Stimulated activated CD8-positive, alpha-beta memory T cell treated with anti-CD3 and anti-CD28 coated beads, Interleukin-4, amount 100 ng/mL, for 48 hours (primary cell): Measurements from ENCODE around the gene ESYT1.

Experiments
- DNase-seq: peaks from one replicate; pipeline ENCODE4 v3.0.0-alpha.2; 2020

ESYT1 gene

GRCh38 chr12:56127888-56128669 lies at the start of gene ESYT1:
ESYT1 (plus strand) TSS chr12:56128267; CDS start chr12:56128320, 53 bp downstream.
- DNase-seq, result peak; percentile 96

GRCh38 chr12:56078427-56078826 lies 49.6 kb upstream of the ESYT1 start:
- no peak for DNase-seq

DNA sequence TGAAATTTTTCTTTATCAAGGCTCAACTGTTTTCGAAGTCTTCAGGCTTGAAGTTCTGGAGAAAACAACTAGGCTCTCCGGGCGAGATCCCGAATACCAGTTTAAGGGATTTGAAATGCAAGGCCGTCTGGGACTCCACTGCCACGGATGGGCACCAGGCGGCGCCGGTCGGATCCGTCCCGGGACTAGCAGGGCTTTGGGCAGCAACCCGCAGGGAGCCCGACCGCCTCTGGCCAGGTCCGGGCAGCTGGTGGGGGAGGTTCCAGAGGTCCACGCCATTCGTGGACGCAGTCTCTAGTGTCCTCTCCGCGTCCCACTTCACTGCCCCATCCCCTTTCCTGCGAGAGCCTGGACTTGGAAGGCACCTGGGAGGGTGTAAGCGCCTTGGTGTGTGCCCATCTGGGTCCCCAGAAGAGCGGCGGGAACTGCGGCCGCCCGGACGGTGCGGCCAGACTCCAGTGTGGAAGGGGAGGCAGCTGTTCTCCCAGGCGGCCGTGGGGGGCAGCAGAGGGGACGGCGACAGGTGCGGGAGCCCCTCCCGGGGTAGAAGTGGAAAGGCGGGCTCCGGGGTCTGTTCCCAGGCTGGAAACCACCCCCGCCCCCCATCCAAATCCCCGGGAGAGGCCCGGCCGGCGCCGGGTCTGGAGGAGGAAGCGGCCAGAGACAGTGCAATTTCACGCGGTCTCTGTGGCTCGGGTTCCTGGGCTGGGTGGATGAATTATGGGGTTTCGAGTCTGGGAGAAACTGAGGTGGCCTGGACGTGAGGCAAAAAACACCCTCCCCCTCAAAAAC lies 48.9 kb upstream of the ESYT1 start:
- DNase-seq, result peak; percentile 71

DNA sequence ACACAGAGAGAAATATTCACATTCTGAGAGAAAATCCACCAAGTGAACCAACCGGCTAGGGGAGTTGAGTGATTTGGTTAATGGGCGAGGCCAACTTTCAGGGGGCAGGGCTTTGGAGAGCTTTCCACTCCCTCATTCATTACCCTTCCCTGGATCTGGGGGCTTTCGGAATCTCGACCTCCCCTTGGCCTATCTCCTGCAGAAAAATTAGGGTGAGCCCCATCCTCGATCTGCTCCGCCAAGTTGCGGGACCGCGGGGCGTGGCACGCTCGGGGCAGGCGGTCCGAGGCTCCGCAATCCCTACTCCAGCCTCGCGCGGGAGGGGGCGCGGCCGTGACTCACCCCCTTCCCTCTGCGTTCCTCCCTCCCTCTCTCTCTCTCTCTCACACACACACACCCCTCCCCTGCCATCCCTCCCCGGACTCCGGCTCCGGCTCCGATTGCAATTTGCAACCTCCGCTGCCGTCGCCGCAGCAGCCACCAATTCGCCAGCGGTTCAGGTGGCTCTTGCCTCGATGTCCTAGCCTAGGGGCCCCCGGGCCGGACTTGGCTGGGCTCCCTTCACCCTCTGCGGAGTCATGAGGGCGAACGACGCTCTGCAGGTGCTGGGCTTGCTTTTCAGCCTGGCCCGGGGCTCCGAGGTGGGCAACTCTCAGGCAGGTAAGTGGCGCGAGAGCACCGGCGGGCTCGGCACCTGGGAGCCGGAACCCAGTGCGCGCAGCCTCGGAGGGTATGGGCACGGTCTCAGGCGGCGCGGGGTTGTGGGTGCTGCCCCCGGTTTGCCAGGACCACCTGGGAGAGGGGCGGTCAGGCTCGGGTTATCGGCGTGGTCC lies 48.1 kb upstream of the ESYT1 start, which contains the start of gene ERBB3:
Gene ERBB3 (plus strand): TSS at position 443 of the 833 bp plus-strand sequence. CDS start 136 bp downstream, at position 579.
- DNase-seq, result peak; percentile 77

GRCh38 chr12:56080556-56081138 lies 47.4 kb upstream of the ESYT1 start:
- no peak for DNase-seq

DNA sequence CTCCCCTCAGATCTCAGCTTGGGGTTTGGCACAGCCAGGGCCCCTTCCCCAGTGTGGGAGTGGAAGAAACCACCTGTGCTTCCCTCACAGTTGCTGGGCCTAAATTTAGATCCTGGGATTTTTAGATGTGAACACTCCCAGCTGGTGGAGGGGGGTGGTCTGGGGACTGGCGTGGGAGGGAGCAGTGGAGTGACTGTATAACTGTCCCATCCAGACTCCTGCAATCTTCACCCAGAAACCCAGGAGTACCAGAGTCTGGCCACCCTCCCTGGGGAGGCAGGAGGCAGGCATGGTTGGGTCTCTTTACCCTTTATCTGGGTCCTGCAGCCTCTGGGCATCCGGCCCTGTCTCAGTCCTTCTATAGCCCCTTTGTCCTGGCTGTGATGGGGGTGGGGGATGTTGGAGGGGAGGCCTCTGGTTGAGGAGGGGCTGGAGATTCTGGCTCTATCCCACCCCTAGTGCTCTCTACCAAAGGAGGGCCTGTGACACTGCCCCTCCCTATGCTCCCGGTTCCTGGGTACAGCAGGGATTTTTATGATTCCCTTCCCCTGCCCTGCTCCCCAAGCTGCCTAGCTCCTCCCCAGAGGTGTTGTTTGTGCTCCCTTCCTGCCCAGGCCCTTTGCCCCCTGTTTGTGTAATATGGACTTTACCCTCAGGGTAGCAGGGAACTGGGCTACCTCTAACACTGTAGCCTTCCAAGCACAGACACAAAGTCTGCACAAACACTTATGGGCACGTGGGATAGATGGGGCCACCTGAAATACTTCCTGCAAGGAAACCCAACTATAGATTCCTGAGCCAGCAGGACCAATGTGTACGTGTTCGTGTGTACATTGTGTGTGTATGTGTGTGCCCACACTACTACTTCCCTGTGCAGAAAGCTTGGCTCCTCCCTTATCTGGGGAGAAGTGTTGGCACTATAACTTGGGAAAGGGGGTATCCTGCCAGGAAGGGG lies 46.4 kb upstream of the ESYT1 start:
- no peak for DNase-seq

GRCh38 chr12:56082382-56082781 lies 45.7 kb upstream of the ESYT1 start:
- no peak for DNase-seq

DNA sequence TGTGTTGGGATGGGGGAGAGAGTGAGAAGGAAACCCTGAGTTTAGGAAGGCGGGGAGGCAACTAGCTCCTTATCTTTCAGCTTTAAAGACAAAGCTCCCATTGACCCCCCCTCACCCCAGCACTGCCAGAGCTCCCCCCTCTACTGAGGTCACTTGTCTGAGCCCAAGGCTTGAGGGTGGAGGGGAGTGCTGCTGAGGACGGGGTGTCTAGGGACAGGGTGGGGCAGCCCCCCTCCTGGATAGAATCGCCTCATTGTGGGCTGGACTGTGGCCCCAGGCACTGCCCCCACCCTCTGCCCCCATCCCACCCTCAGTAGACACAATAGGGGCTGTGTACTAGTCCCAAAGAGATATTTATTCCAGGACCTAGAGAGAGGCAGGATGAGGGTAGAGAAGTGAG lies 45.1 kb upstream of the ESYT1 start:
- no peak for DNase-seq

DNA sequence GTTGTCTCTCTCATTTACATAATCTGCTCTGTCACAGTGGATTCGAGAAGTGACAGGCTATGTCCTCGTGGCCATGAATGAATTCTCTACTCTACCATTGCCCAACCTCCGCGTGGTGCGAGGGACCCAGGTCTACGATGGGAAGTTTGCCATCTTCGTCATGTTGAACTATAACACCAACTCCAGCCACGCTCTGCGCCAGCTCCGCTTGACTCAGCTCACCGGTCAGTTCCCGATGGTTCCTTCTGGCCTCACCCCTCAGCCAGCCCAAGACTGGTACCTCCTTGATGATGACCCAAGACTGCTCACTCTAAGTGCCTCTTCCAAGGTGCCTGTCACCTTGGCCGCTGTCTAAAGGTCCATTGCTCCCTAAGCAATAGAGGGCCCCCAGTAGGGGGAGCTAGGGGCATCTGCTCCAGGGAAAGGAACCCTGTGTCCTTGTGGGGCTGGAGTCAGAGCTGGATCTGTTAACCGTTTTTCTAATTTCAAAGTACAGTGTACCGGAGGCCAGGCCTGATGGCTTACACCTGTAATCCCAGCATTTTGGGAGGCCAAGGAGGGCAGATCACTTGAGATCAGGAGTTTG lies 43.0 kb upstream of the ESYT1 start:
- DNase-seq, result peak; percentile 67

DNA sequence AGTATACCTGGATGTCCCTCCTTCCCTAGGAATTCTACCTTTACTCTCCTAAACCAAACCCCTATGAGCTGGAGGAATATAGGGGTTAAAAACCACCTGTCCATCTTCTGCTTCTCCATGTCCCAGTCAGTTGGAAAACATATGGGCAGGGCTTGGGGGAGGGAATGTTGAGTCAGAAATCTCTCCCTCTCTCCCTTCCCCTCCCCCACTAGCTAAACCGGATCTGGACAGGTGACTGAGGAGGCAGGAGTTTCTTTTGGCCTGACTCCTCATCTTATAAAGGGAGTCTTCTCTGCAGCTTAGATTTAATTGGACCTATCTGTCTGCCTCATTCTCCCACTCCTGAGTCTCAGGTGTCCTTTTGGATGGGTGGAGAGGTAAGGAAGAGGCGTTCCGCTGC lies 42.0 kb upstream of the ESYT1 start:
- no peak for DNase-seq

- DNase-seq, result no peak
Observed at GRCh38 chr12:56086608-56087007, 41.5 kb upstream of the ESYT1 start.

DNA sequence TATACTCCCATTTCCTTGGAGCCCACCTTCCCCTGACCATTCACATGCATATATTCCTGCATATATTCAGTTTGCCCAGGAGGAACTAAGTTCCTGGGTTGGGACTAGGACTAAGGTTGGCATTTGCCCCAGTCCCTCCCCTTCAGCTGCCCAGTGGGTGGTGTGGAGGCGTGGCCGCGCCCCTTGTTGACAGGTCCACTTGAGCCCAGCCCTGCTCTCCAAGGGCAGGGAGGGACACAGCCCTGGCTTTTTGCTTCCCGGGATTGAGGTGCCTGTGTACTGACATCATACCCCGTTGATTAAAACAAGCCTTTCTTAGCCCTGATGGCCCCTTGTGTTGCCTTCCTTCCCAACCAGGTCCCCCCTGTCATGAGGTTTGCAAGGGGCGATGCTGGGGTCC lies 40.8 kb upstream of the ESYT1 start:
- no peak for DNase-seq

- DNase-seq, result no peak
Observed at GRCh38 chr12:56097738-56098137, 30.3 kb upstream of the ESYT1 start.

DNA sequence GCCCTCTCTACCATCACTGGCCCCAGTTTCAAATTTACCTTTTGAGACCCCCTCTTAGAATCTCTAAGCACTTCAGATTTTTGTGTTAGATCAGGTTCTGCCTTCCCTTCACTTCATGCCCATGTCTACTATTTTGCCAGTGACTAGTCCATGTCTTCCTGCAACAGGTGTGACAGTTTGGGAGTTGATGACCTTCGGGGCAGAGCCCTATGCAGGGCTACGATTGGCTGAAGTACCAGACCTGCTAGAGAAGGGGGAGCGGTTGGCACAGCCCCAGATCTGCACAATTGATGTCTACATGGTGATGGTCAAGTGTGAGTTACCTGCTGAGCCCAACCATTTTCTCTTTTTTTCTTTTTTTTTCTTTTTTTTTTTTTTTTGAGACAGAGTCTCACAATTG lies 29.5 kb upstream of the ESYT1 start:
- DNase-seq, result no peak

- DNase-seq, result no peak
Observed at GRCh38 chr12:56099787-56100186, 28.3 kb upstream of the ESYT1 start.

GRCh38 chr12:56101045-56101444 lies 27.0 kb upstream of the ESYT1 start:
- DNase-seq, result no peak

- DNase-seq, result no peak
Observed at GRCh38 chr12:56102683-56103065, 25.4 kb upstream of the ESYT1 start.

DNA sequence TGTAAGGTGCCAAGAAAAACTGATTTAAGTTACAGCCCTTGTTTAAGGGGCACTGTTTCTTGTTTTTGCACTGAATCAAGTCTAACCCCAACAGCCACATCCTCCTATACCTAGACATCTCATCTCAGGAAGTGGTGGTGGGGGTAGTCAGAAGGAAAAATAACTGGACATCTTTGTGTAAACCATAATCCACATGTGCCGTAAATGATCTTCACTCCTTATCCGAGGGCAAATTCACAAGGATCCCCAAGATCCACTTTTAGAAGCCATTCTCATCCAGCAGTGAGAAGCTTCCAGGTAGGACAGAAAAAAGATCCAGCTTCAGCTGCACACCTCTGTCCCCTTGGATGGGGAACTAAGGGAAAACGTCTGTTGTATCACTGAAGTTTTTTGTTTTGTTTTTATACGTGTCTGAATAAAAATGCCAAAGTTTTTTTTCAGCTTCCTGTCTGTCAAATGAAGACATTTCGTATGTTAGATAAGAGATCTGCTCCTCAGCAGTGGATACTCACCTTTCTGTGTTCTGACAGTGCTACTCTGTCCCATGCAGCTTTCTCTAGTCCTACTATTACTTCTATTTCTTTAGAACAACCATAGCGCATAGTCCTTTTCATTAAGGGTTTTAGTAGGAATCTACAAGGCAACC lies 24.9 kb upstream of the ESYT1 start:
- DNase-seq, result no peak

DNA sequence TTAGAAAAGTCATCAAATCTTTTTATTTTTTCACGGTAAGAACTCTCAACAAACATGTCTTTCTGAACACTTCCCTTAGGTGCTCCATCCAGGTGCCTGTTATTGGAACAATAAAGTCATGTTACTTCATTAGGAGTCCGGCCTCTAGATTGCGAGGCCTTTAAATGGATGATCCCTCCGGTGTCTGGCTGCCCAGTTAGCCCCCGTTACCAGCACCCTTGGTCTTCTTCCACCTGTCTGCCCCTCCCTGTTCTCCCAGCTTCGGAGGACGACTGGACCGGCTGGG lies 24.3 kb upstream of the ESYT1 start:
- DNase-seq, result no peak

DNA sequence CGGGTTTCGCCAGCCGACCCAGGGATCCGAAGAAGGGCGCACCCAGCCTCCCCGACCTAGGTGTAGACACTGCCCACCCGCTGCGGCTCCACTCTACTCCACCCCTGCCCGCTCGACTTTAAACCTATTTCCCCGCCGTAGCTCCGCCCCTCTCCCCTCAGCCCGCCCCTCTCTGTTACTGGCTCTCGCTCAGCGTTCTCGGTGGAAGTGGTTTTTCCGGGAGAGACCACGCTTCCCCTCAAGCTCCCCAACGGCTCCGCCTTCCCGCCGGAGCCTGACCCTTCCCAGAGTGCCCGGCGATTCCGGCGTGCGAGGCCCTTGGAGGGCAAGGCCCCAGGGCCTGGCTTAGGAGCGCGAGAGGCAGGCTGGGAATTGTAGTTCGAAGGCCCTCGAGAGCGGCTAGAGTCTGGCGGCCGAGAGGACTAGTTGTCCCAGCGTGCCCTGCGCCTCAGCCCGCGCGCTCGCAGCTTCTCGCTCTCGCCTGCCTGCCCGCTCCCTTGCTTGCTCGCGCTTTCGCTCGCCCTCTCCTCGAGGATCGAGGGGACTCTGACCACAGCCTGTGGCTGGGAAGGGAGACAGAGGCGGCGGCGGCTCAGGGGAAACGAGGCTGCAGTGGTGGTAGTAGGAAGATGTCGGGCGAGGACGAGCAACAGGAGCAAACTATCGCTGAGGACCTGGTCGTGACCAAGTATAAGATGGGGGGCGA lies 23.8 kb upstream of the ESYT1 start, which contains the start of gene PA2G4:
Gene PA2G4 (plus strand): TSS at position 451 of the 706 bp plus-strand sequence. CDS start 179 bp downstream, at position 630.
- DNase-seq, result peak; percentile 99
